Activated naive CD4-positive, alpha-beta T cell (primary cell): Measurements from ENCODE around the gene PFN2.

Experiments used
- DNase-seq, 4 experiments: peaks; one replicate each; lab custom pipeline; 2025; lab: John Stamatoyannopoulos, UW

PFN2 gene

GRCh38 chr3:149917124-149917667 is 53.5 kb downstream of the PFN2 start:
- no peak for DNase-seq
